Fibroblast of villous mesenchyme (primary cell): ENCODE results near the gene PCNX2. TPM values are rescaled to one million over a fixed set of nuclear protein-coding genes. Genes with fewer than 3 reads are reported as not detected.

Experiments used
- DNase-seq: peaks from one replicate; pipeline ENCODE4 v3.0.0-alpha.2; 2010; ENCODE audit warnings: low read depth
- H3K4me3 ChIP-seq: 2 replicates; pipeline ENCODE4 v1.5.1; 2011; ENCODE audit warnings: low read depth, mild to moderate bottlenecking, low read length
- CTCF ChIP-seq: IDR thresholded peaks from 2 replicates; pipeline ENCODE4 v1.5.1; 2012; ENCODE audit warnings: low read depth, mild to moderate bottlenecking, low read length; ENCODE audit not compliant: insufficient read depth
- total RNA-seq: library from RNA; depleted of rRNA; stranded (reverse); fragments of >200 nt; gene quantifications from 2 replicates; pipeline ENCODE4 v1.2.3, GENCODE V29; 2012

PCNX2 gene
- total RNA-seq, 1 donor, result 38.4 TPM

- no peak for DNase-seq
- TF ChIP-seq CTCF, result no peak
These were observed 101.8 kb downstream of the PCNX2 start for GRCh38 chr1:233193741-233194140.

GRCh38 chr1:233190987-233191386, 104.5 kb downstream of the PCNX2 start:
- peak; percentile 15 for DNase-seq
- no peak overlapping the region for H3K4me3 ChIP-seq
- TF ChIP-seq CTCF, result no peak

More at GRCh38 chr1:233193741-233194140, 101.8 kb downstream of the PCNX2 start:
- no peak overlapping the region for H3K4me3 ChIP-seq

- TF ChIP-seq CTCF, result no peak
- DNase-seq, result no peak
- no peak overlapping the region for H3K4me3 ChIP-seq
These were observed 106.0 kb downstream of the PCNX2 start for GRCh38 chr1:233189526-233189925.

GRCh38 chr1:233188061-233188460, 107.5 kb downstream of the PCNX2 start:
- no peak overlapping the region for H3K4me3 ChIP-seq
- DNase-seq, result no peak
- no peak for TF ChIP-seq CTCF

GRCh38 chr1:233183226-233184020, 112.1 kb downstream of the PCNX2 start:
- no peak for DNase-seq
- no peak for TF ChIP-seq CTCF

GRCh38 chr1:233182587-233182986, 112.9 kb downstream of the PCNX2 start:
- H3K4me3 ChIP-seq, result no peak overlapping the region
- TF ChIP-seq CTCF, result no peak
- DNase-seq, result no peak

More at GRCh38 chr1:233183226-233184020, 112.1 kb downstream of the PCNX2 start:
- H3K4me3 ChIP-seq, result no peak overlapping the region
